Activated CD4-positive, alpha-beta memory T cell treated with anti-CD3 and anti-CD28 coated beads for 36 hours (primary cell): ENCODE measurements around the gene AMDHD1. TPM values are rescaled to one million over a fixed set of nuclear protein-coding genes. Genes with fewer than 3 reads are reported as not detected.
A peak's percentile ranks its signal among the peaks of the same experiment; 100 is the strongest.

ENCODE experiments used
- CTCF ChIA-PET: fragments of 350-600 bp; sonication (Branson Sonifier 250); formaldehyde crosslinking; loops from one replicate; lab custom pipeline; 2021; ENCODE audit warnings: antibody characterized with exemption, inconsistent platforms; lab: Charles Lee
- POLR2A ChIA-PET: fragments of 350-600 bp; sonication (Branson Sonifier 250); formaldehyde crosslinking; loops from one replicate; lab custom pipeline; 2021; ENCODE audit warnings: antibody characterized with exemption; lab: Charles Lee
- DNase-seq: peaks from one replicate; pipeline ENCODE4 v3.0.0-alpha.2; 2020
- H3K27ac Mint-ChIP-seq: one replicate; pipeline ENCODE4 v1.8.0; 2021; ENCODE audit warnings: mixed read lengths
- H3K27me3 Mint-ChIP-seq: one replicate; pipeline ENCODE4 v1.8.0; 2021; ENCODE audit warnings: mixed read lengths
- H3K36me3 Mint-ChIP-seq: one replicate; pipeline ENCODE4 v1.8.0; 2021; ENCODE audit warnings: mixed read lengths
- H3K4me1 Mint-ChIP-seq: one replicate; pipeline ENCODE4 v1.8.0; 2021; ENCODE audit warnings: low read depth, mixed read lengths
- H3K4me3 Mint-ChIP-seq: one replicate; pipeline ENCODE4 v1.8.0; 2021; ENCODE audit warnings: mild to moderate bottlenecking, mixed read lengths
- H3K9me3 Mint-ChIP-seq: one replicate; pipeline ENCODE4 v1.8.0; 2021; ENCODE audit warnings: mixed read lengths
- intact Hi-C: fragments of 100-400 bp; cut with micrococcal nuclease; formaldehyde crosslinking; loops from one replicate; pipeline ENCODE4 v1.15.1; 2023
- total RNA-seq, 2 experiments: library from RNA; stranded (reverse); gene quantifications; one replicate each; pipeline ENCODE4 v1.2.3, GENCODE V29; 2021

AMDHD1 gene
- 1 to 10 TPM; 1.5 to 2.1 TPM for total RNA-seq

GRCh38 chr12:95943330-95943842 is at the start of gene AMDHD1:
Gene AMDHD1 (plus strand): TSS chr12:95943331. CDS start chr12:95943399, 68 bp downstream.
- Mint-ChIP-seq H3K4me1 (peaks cover 10% of the 10 kb centered on the region), H3K27me3 (no peaks in the 10 kb centered on the region), H3K4me3 (peak within 1 kb of the TSS; percentile 83), H3K27ac (peak within 1 kb of the TSS; percentile 86), H3K9me3 (no peaks in the 10 kb centered on the region), H3K36me3 (no peaks in the 10 kb centered on the region)
- CTCF ChIA-PET, result interaction anchor here (0.7 to 5.4 kb wide), 7 partner anchors 8 to 118 kb away, joined by 3 to 48 read pairs (median 5); no protein-coding TSS in a partner anchor
- intact Hi-C loops, result loop anchor here (1.0 to 10.0 kb wide), 7 partner anchors 25 to 963 kb away; partner anchors contain the start of genes LTA4H, METAP2, NEDD1 and SNRPF
- DNase-seq, result peak; percentile 75
- POLR2A ChIA-PET, result interaction anchor here (0.6 to 1.8 kb wide), 8 partner anchors 9 to 726 kb away, joined by 3 to 7 read pairs (median 4); partner anchors contain the start of genes FGD6, METAP2 and VEZT

- H3K36me3 Mint-ChIP-seq, result no peaks in the 10 kb centered on the region
- H3K27me3 Mint-ChIP-seq, result peaks cover 15% of the 10 kb centered on the region
- H3K27ac Mint-ChIP-seq, result no peak overlapping the region
- POLR2A ChIA-PET, result no interaction called here
- H3K9me3 Mint-ChIP-seq, result no peaks in the 10 kb centered on the region
- intact Hi-C loops, result no loop called here
- no peak for DNase-seq
- H3K4me1 Mint-ChIP-seq, result no peaks in the 10 kb centered on the region
- no peak overlapping the region for H3K4me3 Mint-ChIP-seq
- CTCF ChIA-PET, result interaction anchor here (1.1 kb wide), 1 partner anchor 12 kb away, joined by 3 read pairs; no protein-coding TSS in a partner anchor
These were observed 46.3 kb upstream of the AMDHD1 start for GRCh38 chr12:95896846-95897245.

GRCh38 chr12:95898081-95898480 is 45.0 kb upstream of the AMDHD1 start:
- Mint-ChIP-seq H3K4me3 (no peak overlapping the region), H3K27ac (no peak overlapping the region), H3K27me3 (peaks cover 15% of the 10 kb centered on the region), H3K9me3 (peaks cover under 1% of the 10 kb centered on the region), H3K4me1 (no peaks in the 10 kb centered on the region), H3K36me3 (no peaks in the 10 kb centered on the region)
- POLR2A ChIA-PET, result no interaction called here
- intact Hi-C loops, result no loop called here
- DNase-seq, result no peak
- CTCF ChIA-PET, result no interaction called here

- intact Hi-C loops, result no loop called here
- CTCF ChIA-PET, result interaction anchor here (0.7 kb wide), 1 partner anchor 10 kb away, joined by 3 read pairs; no protein-coding TSS in a partner anchor
These were observed 34.6 kb upstream of the AMDHD1 start for GRCh38 chr12:95908573-95908972.

GRCh38 chr12:95909871-95910270 is 33.3 kb upstream of the AMDHD1 start:
- H3K36me3 Mint-ChIP-seq, result no peaks in the 10 kb centered on the region
- CTCF ChIA-PET, result no interaction called here
- intact Hi-C loops, result no loop called here
- no peak for DNase-seq
- no peak overlapping the region for H3K27ac Mint-ChIP-seq
- H3K27me3 Mint-ChIP-seq, result no peaks in the 10 kb centered on the region
- no peaks in the 10 kb centered on the region for H3K9me3 Mint-ChIP-seq
- no peaks in the 10 kb centered on the region for H3K4me1 Mint-ChIP-seq
- POLR2A ChIA-PET, result no interaction called here
- H3K4me3 Mint-ChIP-seq, result no peak overlapping the region

More at GRCh38 chr12:95908573-95908972, 34.6 kb upstream of the AMDHD1 start:
- POLR2A ChIA-PET, result interaction anchor here (0.6 kb wide), 1 partner anchor 91 kb away, joined by 5 read pairs; no protein-coding TSS in a partner anchor
- no peak for DNase-seq
- Mint-ChIP-seq H3K4me1 (no peaks in the 10 kb centered on the region), H3K9me3 (peaks cover 2% of the 10 kb centered on the region), H3K27me3 (no peaks in the 10 kb centered on the region), H3K4me3 (no peak overlapping the region), H3K36me3 (no peaks in the 10 kb centered on the region), H3K27ac (no peak overlapping the region)

GRCh38 chr12:95918194-95918993 is 24.7 kb upstream of the AMDHD1 start:
- ChIA-PET CTCF (interaction anchor here (0.6 to 4.1 kb wide), 30 partner anchors 10 to 598 kb away, joined by 3 to 84 read pairs (median 3); partner anchors contain the start of genes AMDHD1, CCDC38, HAL and LTA4H), POLR2A (interaction anchor here (1.1 kb wide), 1 partner anchor 80 kb away, joined by 3 read pairs; no protein-coding TSS in a partner anchor)
- no peaks in the 10 kb centered on the region for H3K36me3 Mint-ChIP-seq
- H3K27me3 Mint-ChIP-seq, result peaks cover 2% of the 10 kb centered on the region
- no peak overlapping the region for H3K4me3 Mint-ChIP-seq
- no peaks in the 10 kb centered on the region for H3K4me1 Mint-ChIP-seq
- H3K9me3 Mint-ChIP-seq, result peaks cover 5% of the 10 kb centered on the region
- H3K27ac Mint-ChIP-seq, result no peak overlapping the region
- intact Hi-C loops, result loop anchor here (1.0 to 2.0 kb wide), 3 partner anchors 24 to 598 kb away; partner anchors contain the start of genes AMDHD1 and CCDC38
- peak; percentile 58 for DNase-seq

- peaks cover 2% of the 10 kb centered on the region for H3K27me3 Mint-ChIP-seq
- no peak for DNase-seq
- intact Hi-C loops, result loop anchor here (2.0 kb wide), 2 partner anchors 24 to 598 kb away; partner anchors contain the start of genes AMDHD1 and CCDC38
- no peak overlapping the region for H3K27ac Mint-ChIP-seq
- POLR2A ChIA-PET, result interaction anchor here (1.1 kb wide), 1 partner anchor 79 kb away, joined by 3 read pairs; no protein-coding TSS in a partner anchor
- no peak overlapping the region for H3K4me3 Mint-ChIP-seq
- CTCF ChIA-PET, result interaction anchor here (0.5 to 4.1 kb wide), 22 partner anchors 11 to 911 kb away, joined by 3 to 84 read pairs (median 4); partner anchors contain the start of genes AMDHD1, CCDC38, HAL and LTA4H
- no peaks in the 10 kb centered on the region for H3K4me1 Mint-ChIP-seq
- peaks cover 5% of the 10 kb centered on the region for H3K9me3 Mint-ChIP-seq
- no peaks in the 10 kb centered on the region for H3K36me3 Mint-ChIP-seq
These were observed 24.0 kb upstream of the AMDHD1 start for GRCh38 chr12:95919110-95919509.

- intact Hi-C loops, result no loop called here
- DNase-seq, result no peak
- POLR2A ChIA-PET, result no interaction called here
- H3K4me1 Mint-ChIP-seq, result no peaks in the 10 kb centered on the region
- H3K36me3 Mint-ChIP-seq, result no peaks in the 10 kb centered on the region
- CTCF ChIA-PET, result no interaction called here
- peaks cover 2% of the 10 kb centered on the region for H3K27me3 Mint-ChIP-seq
- H3K9me3 Mint-ChIP-seq, result peaks cover 5% of the 10 kb centered on the region
- H3K4me3 Mint-ChIP-seq, result no peak overlapping the region
- no peak overlapping the region for H3K27ac Mint-ChIP-seq
These were observed 20.9 kb upstream of the AMDHD1 start for GRCh38 chr12:95922231-95922630.

- Mint-ChIP-seq H3K27me3 (no peaks in the 10 kb centered on the region), H3K9me3 (no peaks in the 10 kb centered on the region), H3K4me1 (peaks cover 10% of the 10 kb centered on the region), H3K27ac (no peak overlapping the region), H3K36me3 (no peaks in the 10 kb centered on the region), H3K4me3 (no peak overlapping the region)
- ChIA-PET CTCF (interaction anchor here (0.6 to 5.4 kb wide), 2 partner anchors 21 to 22 kb away, joined by 3 to 48 read pairs; no protein-coding TSS in a partner anchor), POLR2A (no interaction called here)
- intact Hi-C loops, result loop anchor here (5.0 to 10.0 kb wide), 2 partner anchors 274 to 468 kb away; partner anchors contain the start of gene METAP2
- DNase-seq, result no peak
These were observed 2.6 kb upstream of the AMDHD1 start for GRCh38 chr12:95940514-95940913.

GRCh38 chr12:95942101-95942523 is 1.0 kb upstream of the AMDHD1 start:
- POLR2A ChIA-PET, result interaction anchor here (0.8 to 1.8 kb wide), 5 partner anchors 10 to 869 kb away, joined by 3 to 7 read pairs (median 5); partner anchors contain the start of gene LTA4H
- intact Hi-C loops, result loop anchor here (2.0 to 10.0 kb wide), 4 partner anchors 23 to 965 kb away; partner anchors contain the start of genes METAP2 and NEDD1
- CTCF ChIA-PET, result interaction anchor here (0.7 to 5.4 kb wide), 8 partner anchors 9 to 575 kb away, joined by 3 to 48 read pairs (median 3); no protein-coding TSS in a partner anchor
- H3K9me3 Mint-ChIP-seq, result no peaks in the 10 kb centered on the region
- no peak for DNase-seq
- H3K4me1 Mint-ChIP-seq, result peaks cover 10% of the 10 kb centered on the region
- no peaks in the 10 kb centered on the region for H3K36me3 Mint-ChIP-seq
- peak overlapping the region; percentile 86 for H3K27ac Mint-ChIP-seq
- H3K4me3 Mint-ChIP-seq, result peak overlapping the region; percentile 83
- no peaks in the 10 kb centered on the region for H3K27me3 Mint-ChIP-seq
